Ascending aorta (tissue), 2 donors: ENCODE data around the gene CREG2. TPM values are rescaled to one million over a fixed set of nuclear protein-coding genes. Genes with fewer than 3 reads are reported as not detected.

Source experiments
- DNase-seq, 2 donors: peaks; one replicate each; pipeline ENCODE4 v3.0.0-alpha.2; 2019; ENCODE audit warnings: low spot score in 2 of 2
- H3K27ac ChIP-seq, 2 donors: fragments of 200-600 bp; sonication (generic); one replicate each; pipeline ENCODE4 v1.5.1; 2016 to 2017; ENCODE audit warnings: mild to moderate bottlenecking in 1 of 2
- H3K27me3 ChIP-seq: fragments of 200-600 bp; sonication (generic); one replicate; pipeline ENCODE4 v1.5.1; 2017
- H3K36me3 ChIP-seq, 2 donors: fragments of 200-600 bp; sonication (generic); one replicate each; pipeline ENCODE4 v1.5.1; 2016
- H3K4me1 ChIP-seq, 2 donors: fragments of 200-600 bp; sonication (generic); one replicate each; pipeline ENCODE4 v1.5.1; 2016 to 2017; ENCODE audit warnings: mild to moderate bottlenecking in 1 of 2
- H3K4me3 ChIP-seq, 2 donors: fragments of 200-600 bp; sonication (generic); one replicate each; pipeline ENCODE4 v1.5.1; 2016 to 2017; ENCODE audit warnings: mild to moderate bottlenecking in 1 of 2
- H3K9me3 ChIP-seq, 2 donors: fragments of 200-600 bp; sonication (generic); one replicate each; pipeline ENCODE4 v1.5.1; 2016
- CTCF ChIP-seq, 3 experiments: fragments of 200-600 bp in 2 of 3; fragments of 450-650 bp in 1 of 3; sonication (generic) in 2 of 3; IDR thresholded peaks; one replicate each; pipeline ENCODE4 v1.5.1; 2016 to 2019; ENCODE audit warnings: antibody characterized with exemption in 3 of 3, mild to moderate bottlenecking in 1 of 3, moderate library complexity in 1 of 3
- intact Hi-C: fragments of 100-400 bp; cut with DNase I; formaldehyde crosslinking; loops from one replicate; pipeline ENCODE4 v1.15.1; 2023
- total RNA-seq: library from RNA; depleted of rRNA; stranded (reverse); fragments of >200 nt; gene quantifications from one replicate; pipeline ENCODE4 v1.1.0, GENCODE V29; 2016

CREG2 gene
- total RNA-seq, 1 donor from 2014 or later: not detected

- no peak overlapping the region for H3K4me3 ChIP-seq
- no peaks in the 10 kb centered on the region for H3K9me3 ChIP-seq
- H3K4me1 ChIP-seq: no peaks in the 10 kb centered on the region
- H3K27ac ChIP-seq: no peak overlapping the region
- no peaks in the 10 kb centered on the region for H3K36me3 ChIP-seq
- no peaks in the 10 kb centered on the region for H3K27me3 ChIP-seq
- no peak for DNase-seq
- intact Hi-C loops: loop anchor here (5.0 to 10.0 kb wide), 2 partner anchors 35 to 88 kb away; no protein-coding TSS in a partner anchor
- TF ChIP-seq CTCF (IDR thresholded peaks at IDR 0.05): no peak
Observed at GRCh38 chr2:101426822-101427221, 39.5 kb upstream of the CREG2 start.

GRCh38 chr2:101420623-101421022 is 33.3 kb upstream of the CREG2 start:
- H3K27me3 ChIP-seq: no peaks in the 10 kb centered on the region
- no peak overlapping the region for H3K27ac ChIP-seq
- intact Hi-C loops: loop anchor here (5.0 to 10.0 kb wide), 2 partner anchors 52 to 94 kb away; no protein-coding TSS in a partner anchor
- no peak for TF ChIP-seq CTCF (IDR thresholded peaks at IDR 0.05)
- H3K9me3 ChIP-seq: no peaks in the 10 kb centered on the region
- no peak overlapping the region for H3K4me3 ChIP-seq
- DNase-seq: no peak
- H3K4me1 ChIP-seq: no peaks in the 10 kb centered on the region
- H3K36me3 ChIP-seq: no peaks in the 10 kb centered on the region

- no peak for DNase-seq
- no peaks in the 10 kb centered on the region for H3K27me3 ChIP-seq
- peak; percentile 65 to 81 (median 69) for TF ChIP-seq CTCF (IDR thresholded peaks at IDR 0.05)
- no peak overlapping the region for H3K27ac ChIP-seq
- H3K9me3 ChIP-seq: no peaks in the 10 kb centered on the region
- H3K4me3 ChIP-seq: no peak overlapping the region
- H3K4me1 ChIP-seq: no peaks in the 10 kb centered on the region
- no peaks in the 10 kb centered on the region for H3K36me3 ChIP-seq
- intact Hi-C loops: loop anchor here (1.0 kb wide), 1 partner anchor 412 kb away; no protein-coding TSS in a partner anchor
Observed at GRCh38 chr2:101419096-101419663, 31.9 kb upstream of the CREG2 start.

- no peaks in the 10 kb centered on the region for H3K27me3 ChIP-seq
- H3K9me3 ChIP-seq: no peaks in the 10 kb centered on the region
- H3K4me3 ChIP-seq: no peak overlapping the region
- H3K27ac ChIP-seq: no peak overlapping the region
- TF ChIP-seq CTCF (IDR thresholded peaks at IDR 0.05): no peak
- H3K4me1 ChIP-seq: no peaks in the 10 kb centered on the region
- DNase-seq: no peak
- no peaks in the 10 kb centered on the region for H3K36me3 ChIP-seq
- intact Hi-C loops: loop anchor here (1.0 kb wide), 1 partner anchor 413 kb away; no protein-coding TSS in a partner anchor
Observed at GRCh38 chr2:101418460-101419095, 31.3 kb upstream of the CREG2 start.

GRCh38 chr2:101416609-101417008 is 29.3 kb upstream of the CREG2 start:
- no peak for DNase-seq
- no peaks in the 10 kb centered on the region for H3K9me3 ChIP-seq
- H3K4me1 ChIP-seq: no peaks in the 10 kb centered on the region
- no peaks in the 10 kb centered on the region for H3K36me3 ChIP-seq
- no peak overlapping the region for H3K4me3 ChIP-seq
- H3K27ac ChIP-seq: no peak overlapping the region
- no peaks in the 10 kb centered on the region for H3K27me3 ChIP-seq
- no peak for TF ChIP-seq CTCF (IDR thresholded peaks at IDR 0.05)
- intact Hi-C loops: no loop called here
